SKM-1 (cell line): ENCODE data around the gene HP1BP3.
"Not testable (repeated sequence)": the region's sequence is repeated elsewhere in the genome, so short reads cannot be mapped to it uniquely, and the experiment has no call there.

Experiments used
- DNase-seq: peaks from one replicate; lab custom pipeline; 2025; ENCODE audit not compliant: unreplicated experiment; lab: John Stamatoyannopoulos, UW

Gene HP1BP3, protein sequence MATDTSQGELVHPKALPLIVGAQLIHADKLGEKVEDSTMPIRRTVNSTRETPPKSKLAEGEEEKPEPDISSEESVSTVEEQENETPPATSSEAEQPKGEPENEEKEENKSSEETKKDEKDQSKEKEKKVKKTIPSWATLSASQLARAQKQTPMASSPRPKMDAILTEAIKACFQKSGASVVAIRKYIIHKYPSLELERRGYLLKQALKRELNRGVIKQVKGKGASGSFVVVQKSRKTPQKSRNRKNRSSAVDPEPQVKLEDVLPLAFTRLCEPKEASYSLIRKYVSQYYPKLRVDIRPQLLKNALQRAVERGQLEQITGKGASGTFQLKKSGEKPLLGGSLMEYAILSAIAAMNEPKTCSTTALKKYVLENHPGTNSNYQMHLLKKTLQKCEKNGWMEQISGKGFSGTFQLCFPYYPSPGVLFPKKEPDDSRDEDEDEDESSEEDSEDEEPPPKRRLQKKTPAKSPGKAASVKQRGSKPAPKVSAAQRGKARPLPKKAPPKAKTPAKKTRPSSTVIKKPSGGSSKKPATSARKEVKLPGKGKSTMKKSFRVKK

DNA sequence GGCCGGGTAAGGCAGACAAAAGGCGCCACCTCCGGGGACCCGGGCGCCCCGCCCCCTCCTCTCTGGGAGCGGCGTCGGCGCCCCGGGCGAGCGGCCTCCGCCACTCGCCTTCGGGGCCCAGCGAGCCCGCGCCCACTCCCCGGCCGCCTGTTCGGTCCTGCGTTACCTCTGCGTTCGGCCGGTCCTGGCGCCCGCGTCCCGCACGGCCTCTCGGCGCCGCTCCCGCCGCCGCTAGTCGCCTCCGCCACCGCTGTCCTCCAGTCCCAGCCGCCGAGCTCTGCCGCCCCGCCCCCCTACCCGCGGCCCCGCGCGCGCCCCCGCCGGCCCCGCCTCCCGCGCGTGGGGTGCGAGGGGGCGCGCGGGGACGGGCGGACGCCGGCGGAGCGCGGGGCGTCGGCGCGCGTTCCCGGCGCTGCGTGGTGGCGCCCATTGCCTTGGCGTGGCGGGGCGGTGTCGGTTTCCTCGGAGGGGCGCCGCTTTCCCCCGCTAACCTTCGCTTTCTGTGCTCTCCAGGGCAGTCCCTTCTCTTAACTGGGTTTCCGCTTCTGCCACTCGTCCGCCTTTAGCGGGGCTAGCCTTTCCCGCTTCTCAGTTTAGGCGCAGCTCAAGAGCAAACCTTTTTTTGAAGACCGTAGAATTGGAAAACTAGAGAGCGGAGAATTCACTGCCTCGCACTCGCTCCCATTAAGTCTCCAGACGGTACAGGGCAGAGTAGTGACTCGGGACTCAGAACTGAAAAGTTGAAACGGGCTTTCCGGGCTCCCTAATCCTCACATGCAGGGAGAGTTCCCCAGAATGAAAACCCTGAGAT, at the start of gene HP1BP3:
Gene HP1BP3, minus strand, starts transcription at position 279 of the 811 bp plus-strand sequence. CDS start 6,867 bp downstream, outside the sequence.
- peak; percentile 67 for DNase-seq

DNA sequence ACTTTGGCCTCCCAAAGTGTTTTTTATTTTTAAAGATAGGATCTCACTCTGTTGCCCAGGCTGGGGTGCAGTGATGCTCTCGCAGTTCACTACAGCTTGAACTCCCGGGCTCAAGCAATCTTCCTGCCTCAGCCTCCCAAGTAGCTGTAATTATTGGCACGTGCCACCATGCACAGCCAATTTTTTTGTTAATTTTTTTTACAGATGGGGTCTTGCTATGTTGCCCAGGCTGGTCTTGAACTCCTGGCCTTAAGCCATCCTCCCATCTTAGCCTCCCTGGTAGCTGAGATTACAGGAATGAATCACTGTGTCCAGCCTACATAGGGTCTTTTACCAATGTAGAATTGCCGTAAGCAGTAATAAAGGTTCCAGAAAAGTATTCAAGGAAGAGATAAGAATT, 49.1 kb upstream of the HP1BP3 start:
- DNase-seq, result no peak

DNA sequence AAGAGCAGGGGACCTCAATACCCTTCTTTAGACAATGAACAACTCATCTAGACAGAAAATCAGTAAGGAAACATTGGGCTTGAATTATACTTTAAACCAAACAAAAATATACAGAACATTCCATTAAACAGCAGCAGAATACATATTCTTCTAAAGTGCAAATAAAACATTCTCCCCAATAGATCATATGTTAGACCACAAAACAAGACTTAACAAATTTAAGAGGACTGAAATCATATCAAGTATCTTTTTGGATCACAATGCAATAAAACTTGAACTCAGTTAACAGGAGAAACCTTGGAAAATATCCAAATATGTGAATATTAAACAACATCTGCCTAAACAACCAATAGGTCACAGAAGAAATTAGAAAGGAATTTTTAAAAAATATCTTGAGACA, 47.7 kb upstream of the HP1BP3 start:
- DNase-seq, result no peak

DNA sequence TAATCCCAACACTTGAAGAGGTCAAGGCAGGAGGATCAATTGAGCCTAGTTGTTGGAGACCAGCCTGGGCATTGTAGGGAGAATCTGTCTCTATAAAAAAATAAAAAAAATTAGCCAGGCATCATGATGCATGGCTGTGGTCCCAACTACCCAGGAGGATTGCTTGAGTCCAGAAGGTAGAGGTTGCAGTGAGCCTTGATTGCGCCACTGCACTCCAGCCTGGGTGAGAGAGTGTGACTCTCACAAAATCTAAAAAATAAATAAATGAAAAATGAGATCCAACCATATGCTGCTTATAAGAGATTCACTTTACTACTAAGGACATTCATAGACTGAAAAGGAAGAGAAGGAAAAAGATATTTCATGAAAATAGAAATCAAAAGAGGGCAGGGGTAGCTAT, 47.1 kb upstream of the HP1BP3 start:
- DNase-seq, result no peak

DNA sequence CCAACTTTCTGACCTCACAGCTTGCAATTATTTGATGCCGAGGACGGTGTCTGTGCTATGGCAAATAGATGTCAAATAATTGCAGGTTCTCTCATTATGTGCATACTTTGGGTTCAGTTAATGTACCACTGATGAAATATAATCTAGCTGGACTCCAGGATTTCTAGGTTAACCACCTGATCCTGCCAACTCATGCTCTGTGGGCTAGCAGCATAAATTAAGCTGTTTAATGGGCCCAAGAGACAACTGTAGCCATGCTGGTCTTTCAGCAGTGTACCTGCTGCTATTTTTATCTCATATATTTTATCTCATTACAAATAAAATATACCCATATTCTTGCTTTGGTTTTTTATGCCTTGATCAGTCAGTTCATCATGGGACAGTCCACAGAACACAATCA, 43.3 kb upstream of the HP1BP3 start:
- no peak for DNase-seq

DNA sequence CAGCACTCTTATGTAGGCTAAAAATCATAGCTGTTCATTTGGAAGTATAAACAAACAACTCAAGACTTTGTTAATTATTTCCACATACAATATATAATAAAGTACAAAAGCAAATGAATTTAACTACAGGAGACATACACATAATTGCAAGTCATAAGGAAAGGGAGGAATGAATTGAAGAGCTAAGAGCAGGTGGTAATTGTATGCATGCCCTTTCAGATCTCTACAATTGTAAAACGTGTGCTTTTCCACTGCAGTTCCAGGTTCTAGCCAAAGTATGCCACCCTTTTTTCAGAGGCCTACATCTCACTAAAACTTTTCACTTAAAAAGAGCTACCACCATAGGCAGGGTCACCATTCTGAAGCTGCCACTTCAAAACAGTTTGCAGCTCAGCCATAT, 42.8 kb upstream of the HP1BP3 start:
- no peak for DNase-seq

DNA sequence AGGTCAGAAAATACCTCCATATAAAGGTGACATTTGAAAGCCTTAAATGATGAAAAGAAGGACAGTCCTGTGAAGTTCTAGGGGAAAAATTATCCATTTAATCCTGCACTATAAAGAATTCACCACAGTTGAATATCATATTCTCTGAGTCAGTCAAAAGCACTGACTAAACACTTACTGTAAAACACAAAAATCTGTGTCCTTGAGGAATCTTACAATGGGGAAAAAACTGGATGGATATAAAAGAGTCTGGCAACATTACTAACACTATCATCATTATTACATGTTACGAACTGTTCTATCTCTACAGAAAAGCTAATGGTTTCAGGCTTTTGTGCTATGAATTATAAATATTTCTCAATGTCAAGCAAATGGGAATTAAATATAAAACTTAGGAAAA, 42.4 kb upstream of the HP1BP3 start:
- DNase-seq, result no peak

DNA sequence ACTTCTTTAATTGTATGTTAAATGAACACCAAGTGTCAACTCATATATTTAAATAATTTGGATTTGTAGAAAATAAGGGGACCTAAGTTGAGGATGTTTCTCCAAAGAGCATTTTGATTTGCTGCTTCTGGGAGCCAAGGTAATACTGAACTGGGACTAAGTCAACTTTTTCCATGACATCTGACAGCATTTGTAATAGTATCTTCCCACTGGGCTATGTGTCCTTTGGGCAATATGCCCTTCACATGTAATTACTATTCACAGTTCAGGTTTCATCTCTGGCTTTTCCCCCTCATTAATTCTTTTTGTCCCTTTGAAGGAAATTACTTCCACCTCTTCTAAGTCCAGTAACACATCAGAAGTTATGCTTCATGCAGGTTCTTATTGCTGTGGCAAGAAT, 36.7 kb upstream of the HP1BP3 start:
- no peak for DNase-seq

DNA sequence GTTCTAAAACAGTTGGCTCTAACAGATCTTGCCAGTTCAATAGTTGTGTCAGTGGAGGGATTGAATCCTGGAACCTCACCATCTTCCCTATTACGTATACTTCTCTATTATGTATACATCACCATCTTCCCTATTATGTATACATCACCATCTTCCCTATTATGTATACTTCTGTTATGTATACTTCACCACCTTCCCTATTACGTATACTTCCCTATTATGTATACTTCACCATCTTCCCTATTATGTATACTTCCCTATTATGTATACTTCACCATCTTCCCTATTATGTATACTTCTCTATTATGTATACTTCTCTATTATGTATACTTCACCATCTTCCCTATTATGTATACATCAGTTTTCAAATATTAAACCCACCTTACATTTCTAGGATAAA, 34.4 kb upstream of the HP1BP3 start:
- DNase-seq, result peak; percentile 13

DNA sequence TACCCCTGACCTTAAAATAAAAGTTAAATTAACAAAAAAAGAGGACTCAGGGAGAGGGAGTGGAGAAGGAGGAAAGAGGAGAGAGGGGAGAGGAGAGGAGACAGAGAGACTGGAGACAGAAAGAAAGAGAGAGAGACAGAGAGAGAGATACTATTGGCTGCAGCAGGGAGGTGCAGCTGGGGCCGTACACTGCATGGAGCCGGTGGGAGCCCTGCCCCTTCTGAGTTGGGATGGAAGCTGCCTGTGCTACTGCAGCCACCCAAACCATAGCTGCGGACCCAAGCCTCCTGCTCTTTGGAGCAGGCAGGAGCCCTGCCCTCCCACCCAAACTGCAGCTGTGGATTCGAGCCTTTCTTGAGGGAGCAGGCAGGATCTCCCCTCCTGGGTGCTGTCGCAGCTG, 32.7 kb upstream of the HP1BP3 start:
- no peak for DNase-seq

DNA sequence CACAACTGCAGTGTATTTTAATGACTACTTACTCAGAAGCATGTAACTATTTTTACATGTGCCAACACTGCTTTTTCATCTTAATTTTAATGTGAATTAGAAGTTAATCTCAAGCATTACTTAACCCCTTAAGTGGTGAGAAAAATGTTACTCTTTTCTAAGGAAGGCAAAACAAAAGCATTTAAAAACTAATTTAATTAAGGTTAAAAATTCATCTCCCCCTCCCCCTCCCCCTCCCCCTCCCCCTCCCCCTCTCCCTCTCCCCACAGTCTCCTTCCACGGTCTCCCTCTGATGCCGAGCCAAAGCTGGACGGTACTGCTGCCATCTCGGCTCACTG, 27.4 kb upstream of the HP1BP3 start:
- DNase-seq, result no peak

DNA sequence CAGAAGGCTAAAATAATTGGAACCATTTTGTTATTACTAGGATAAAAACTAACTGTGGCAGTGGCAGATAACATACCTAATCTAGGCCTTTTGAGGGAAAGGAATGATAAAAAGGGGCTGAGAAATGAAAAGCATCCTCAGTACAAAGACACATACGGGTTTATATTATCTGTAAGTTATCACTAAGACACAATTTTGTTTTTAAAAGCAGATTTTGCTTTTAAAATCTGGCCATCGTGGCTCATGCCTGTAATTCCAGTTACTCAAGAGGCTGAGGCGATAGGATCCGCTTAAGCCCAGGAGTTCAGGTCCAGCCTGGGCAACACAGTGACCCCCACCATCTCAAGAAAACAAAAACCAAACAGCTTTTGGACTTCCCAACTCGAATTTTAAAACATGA, 24.8 kb upstream of the HP1BP3 start:
- no peak for DNase-seq

DNA sequence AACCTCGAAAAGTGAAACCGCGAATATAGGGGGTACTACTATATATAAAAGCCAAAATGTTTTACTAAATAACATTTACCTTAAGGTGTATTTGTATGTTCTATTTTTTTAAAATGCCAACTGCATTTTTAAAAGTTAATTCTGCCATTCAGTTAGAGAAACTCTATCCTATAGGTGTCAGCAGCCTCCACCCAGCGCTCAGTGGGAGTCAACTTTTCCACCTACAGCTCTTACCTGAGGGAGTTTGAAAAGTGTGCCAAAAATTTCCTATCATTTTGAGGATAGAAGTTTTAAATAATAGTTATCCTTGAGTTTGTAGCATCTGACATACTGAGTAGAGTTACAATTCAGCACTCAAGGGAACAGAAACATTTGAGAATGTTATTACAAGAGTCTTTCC, 6.1 kb upstream of the HP1BP3 start:
- DNase-seq, result no peak

DNA sequence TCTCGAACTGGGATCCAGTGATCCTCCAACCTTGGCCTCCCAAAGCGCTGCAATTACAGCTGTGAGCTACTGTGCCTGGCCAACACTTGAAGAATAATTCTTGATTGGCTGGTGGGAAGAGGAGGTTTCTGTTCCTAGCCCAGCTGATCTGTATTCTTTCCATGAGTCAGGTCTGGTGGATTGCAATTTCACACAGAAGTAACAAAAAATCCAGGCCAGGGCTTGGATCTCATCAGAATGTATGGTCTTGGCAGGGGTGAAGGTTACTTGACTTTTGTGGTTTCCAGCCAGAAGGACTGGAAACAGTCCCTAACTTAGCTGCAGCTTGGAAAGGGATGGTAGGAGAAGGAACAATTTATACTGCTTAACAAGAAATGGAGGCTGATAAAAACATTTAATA, 5.1 kb upstream of the HP1BP3 start:
- DNase-seq, result no peak

DNA sequence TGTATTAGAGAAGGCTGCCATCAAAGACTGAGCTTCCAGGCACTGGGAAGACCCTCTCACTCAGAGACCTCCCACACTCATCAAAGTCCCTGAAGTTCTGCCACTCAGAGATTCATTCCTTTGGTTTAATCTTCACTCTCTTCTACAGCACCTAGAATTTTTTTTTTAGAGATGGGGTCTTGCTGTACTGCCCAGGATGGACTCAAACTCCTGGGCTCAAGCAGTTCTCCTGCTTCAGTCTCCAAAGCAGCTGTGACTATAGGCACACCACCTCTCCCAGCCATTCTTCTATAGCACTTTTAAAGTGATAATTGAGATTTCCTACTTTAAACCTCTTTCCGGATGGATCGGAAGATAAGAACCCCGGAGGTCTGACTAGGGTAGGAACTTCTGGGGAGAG, 3.7 kb upstream of the HP1BP3 start:
- no peak for DNase-seq

DNA sequence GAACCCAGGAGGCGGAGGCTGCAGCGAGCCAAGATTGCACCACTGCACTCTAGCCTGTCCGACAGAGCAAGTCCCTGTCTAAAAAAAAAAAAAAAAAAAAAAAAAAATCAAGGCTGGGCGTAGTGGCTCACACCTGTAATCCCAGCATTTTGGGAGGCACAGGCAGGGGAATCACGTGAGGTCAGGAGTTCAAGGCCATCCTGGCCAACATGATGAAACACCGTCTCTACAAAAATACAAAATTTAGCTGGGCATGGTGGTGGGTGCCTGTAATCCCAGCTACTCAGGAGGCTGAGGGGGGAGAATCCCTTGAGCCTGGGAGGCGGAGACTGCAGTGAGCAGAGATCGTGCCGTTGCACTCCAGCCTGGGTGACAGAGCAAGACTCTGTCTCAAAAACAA, 2.5 kb upstream of the HP1BP3 start:
- not testable (repeated sequence) for DNase-seq

DNA sequence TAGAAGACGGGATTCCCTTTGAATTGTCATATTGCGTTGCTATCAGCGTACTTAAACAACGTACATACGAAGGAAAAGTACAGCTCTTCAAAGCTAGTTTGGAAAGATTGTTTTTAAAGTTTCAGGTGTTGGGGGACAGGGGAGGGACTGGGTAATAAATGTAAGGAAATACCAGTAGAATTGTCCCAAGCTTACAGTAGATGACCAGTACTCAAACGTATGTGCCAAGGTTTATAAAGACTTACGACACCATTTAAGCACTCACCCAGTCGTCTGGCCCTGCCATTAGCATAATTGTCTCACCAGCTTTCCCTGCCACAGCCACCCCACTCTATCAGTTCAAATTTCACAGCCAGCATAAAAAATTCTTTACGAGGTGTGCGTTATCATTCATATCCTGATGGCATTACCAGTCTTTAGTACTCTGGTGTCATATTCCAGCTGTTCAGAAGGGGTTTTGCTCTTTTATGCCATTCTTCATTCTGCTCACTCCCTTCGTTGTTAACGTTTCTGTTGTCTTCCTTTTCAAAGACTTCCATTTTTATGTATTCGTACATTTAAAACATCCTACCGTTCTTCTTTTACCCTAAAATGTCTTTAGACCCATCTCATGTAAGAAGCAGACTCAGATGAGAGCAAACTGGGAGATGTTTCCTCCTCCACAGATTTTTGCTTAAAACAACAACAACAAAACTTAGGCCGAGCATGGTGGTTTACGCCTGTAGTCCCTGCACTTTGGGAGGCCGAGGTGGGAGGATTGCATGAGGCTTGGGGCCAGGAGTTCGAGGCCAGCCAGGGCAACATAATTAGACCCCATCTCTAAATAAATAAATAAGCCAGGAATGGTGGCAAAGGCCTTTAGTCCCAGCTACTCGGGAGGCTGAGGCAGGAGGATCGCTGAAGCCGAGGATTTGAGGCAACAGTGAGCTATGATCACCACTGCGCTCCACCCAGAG, 1.0 kb upstream of the HP1BP3 start:
- peak; percentile 26 for DNase-seq

DNA sequence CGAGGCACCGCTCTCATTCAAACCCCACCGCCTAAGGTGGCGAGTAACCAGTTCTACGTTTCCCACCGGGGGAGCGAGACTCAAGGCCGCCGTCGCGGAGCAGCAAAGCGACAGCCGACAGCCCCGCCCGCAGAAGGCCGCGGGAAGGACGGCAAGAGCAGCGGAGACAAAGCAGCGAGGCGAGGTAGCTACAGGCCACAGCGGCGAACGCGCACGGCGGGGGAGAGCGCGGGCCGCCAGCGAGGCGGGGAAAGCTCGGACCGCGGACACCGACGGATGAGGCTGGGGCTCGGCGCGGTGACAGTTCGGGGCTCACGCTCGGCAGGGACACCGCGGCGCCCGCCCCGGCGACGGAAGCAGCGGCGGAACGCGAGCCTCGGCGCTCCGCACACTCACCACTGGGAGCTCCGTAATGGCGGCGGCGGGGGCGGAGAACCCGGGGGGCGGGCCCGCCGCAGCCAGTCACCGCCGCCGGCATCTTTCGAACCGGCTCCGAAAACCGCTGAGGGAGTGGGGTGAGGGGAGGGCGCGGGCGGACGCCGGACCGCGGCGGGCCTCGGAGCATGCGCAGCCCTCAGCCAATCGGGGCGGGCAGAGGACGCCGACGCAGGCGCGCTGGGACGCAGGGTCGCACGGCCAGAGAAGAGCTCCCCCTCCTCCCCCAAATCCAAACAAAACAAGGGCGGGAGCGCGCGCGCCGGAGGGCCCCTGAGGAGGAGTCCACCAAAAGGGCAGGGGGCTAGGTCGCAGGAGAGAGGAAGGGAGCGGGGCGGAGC, 666 bp downstream of the HP1BP3 start:
- peak; percentile 91 for DNase-seq

DNA sequence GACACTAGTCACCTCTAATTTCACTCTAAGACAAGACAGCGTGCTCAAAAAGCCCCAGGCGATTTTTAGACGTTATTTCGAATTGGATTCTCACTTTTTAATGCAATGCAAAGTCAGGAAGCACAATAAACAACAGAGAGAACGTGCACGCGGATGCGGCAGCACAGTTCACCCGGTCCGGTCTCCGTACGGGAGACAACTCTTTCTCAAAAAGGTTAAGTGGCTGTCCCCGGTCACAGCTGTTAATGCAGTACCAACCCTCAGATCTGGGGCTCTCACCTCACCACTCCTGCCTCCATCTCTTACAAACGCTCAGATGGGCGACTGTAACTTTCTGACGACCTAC, 1.2 kb downstream of the HP1BP3 start:
- no peak for DNase-seq

DNA sequence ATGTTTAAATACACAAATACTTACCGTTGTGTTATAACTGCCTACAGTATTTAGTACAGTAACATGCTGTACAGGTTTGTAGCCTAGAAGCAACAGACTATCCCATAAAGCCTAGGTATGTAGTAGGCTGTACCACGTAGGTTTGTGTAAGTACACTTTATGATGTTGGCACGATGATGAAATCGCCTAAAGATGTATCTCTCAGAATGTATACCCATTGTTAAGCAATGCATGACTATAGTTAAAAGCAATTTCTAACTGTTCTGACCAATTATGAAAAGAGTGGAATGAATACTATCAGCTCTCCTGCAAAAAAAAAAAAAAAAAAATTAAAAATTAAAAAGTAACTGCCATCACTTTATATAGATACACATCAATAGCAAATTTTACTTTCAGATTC, 11.4 kb downstream of the HP1BP3 start:
- no peak for DNase-seq
